GM21786 (cell line): ENCODE measurements around the gene EPHA4.

Experiments
- ATAC-seq: cut with Tn5 transposase; IDR thresholded peaks from one replicate; pipeline ENCODE4 v1.9.1; 2021; ENCODE audit not compliant: unreplicated experiment

EPHA4 gene

GRCh38 chr2:221410487-221410886, 161.6 kb downstream of the EPHA4 start:
- ATAC-seq: no peak

- ATAC-seq: no peak
These were observed 164.3 kb downstream of the EPHA4 start for GRCh38 chr2:221407765-221408164.

DNA sequence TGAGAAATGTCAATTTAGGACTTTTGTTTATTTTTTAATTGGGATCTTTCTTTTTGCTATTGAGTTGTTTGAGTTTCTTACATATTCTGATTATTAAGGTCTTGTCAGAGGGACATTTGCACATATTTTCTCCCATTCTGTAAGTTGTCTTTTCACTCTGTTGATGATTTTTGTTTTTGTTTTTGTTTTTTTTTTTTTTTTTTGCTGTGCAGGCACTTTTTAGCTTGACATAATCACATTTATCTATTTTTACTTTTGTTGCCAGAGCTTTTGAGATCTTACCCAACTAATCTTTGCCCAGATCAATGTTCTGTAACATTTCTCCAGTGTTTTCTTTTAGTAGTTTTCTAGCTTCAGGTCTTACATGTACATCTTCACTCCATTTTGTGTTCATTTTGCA, 166.6 kb downstream of the EPHA4 start:
- ATAC-seq: no peak

DNA sequence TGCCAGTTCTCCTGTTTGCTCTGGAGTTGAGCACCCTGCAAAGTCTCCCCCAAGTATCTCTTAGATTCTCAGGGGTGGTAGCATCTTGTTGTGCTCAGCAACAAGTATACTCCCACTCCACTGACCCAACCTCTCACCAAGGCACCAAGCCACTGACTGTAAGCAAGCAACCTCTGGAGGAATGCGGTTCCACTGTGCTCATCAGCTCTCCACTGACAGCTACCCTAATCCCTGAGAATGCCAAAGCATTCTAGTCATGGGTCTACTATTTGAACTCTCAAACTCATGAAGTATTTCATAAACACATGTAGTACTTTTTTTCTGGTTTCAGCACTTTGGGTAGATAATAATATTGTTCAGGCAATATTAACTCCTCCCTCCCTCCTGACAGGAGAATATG, 170.0 kb downstream of the EPHA4 start:
- no peak for ATAC-seq

GRCh38 chr2:221400411-221400810, 171.7 kb downstream of the EPHA4 start:
- no peak for ATAC-seq

DNA sequence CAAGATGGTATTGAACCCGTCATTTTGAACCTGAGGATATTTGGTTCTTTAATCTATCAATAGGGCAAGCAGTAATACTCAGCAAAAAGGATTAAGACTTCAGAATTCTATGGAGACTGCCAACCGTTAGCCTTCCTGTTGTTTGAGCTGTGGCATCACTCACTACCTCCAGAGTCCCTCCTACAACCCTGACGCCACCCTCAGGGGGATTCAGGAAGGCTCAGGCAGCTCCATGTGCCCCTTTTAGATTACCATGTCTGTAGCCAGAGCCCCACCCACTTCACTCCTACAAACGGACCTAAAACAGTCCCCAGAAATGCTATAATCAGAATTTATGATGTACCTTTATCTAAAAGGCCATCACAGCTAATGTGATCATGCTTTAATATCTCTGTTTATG, 172.9 kb downstream of the EPHA4 start:
- ATAC-seq: no peak

GRCh38 chr2:221397187-221397586, 174.9 kb downstream of the EPHA4 start:
- ATAC-seq: no peak

GRCh38 chr2:221392228-221392881, 179.7 kb downstream of the EPHA4 start:
- ATAC-seq: no peak

- no peak for ATAC-seq
These were observed 181.2 kb downstream of the EPHA4 start for GRCh38 chr2:221390878-221391277.

DNA sequence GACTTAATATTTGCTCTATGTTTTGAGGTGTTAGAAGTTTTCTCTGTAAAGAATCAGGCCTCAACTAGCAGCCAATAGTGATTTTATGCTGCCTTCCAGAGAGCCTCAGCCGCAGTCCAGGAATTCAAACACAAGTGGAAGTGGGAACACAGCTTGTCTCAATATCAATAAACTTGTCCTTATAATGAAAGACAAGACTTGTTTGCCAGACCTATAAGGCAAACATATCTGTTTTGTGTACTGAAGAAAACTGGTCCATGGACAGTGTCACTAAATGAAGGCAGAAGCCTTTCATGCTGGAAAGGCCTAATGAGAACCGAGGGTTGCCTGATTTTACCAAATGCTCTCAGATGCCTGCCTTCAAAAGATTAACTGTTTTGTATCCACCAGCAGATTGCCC, 182.2 kb downstream of the EPHA4 start:
- ATAC-seq: no peak

DNA sequence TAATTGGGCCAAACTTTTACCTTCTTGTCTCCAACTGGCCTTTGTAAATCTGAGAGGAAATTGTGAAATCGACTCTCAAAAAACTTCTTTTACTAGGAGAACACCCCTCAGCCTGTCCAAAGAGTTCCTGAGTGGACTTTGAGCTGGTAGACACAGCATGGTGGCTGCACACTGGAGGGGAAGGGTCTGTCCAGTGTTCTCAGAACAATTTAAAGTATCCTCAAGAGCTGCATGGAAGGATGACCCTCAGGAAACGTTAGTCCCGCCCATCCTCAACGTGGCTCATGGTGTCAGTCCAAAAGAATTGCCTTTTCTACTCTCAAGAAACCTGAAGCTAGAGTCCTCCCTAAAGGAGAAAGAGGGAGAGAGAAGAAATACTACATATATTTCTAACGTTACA, 182.7 kb downstream of the EPHA4 start:
- ATAC-seq: no peak

DNA sequence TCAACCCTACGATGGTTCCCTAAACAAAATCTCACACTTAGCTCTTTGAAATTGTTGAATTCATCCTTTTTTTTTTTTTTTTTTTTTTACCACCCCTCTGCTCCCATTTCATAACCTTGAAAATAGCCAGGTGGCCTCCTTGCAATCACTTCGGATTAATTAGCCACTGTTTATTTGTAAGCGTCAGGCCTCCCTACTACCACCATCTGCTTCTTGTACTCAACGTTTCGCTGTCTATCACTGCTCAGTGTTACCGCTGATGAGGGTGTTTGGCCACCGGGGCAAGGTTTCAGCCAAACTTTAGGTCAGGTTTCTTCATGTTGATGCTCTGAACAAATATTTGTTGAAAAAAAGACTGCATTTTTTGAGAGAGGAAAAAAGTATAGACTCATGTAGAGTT, 183.2 kb downstream of the EPHA4 start:
- ATAC-seq: no peak

DNA sequence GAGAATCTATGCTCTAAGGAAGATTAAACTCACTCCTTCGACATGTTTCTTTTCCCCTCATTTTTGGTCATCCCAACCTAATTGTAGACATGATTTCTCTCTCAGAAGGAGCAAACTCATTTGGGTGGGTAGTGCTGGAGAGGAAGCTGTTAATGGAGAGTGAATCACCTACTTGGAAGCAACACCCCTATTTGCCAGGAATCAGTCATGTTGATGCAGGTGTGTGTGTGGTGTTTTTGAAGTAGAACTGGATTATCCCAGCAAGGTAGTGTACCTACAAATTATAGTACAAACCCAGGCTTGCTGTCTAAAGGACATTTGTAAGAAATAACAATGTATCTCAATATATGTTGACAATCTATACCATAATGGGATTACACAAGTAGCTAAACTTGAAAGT, 186.4 kb downstream of the EPHA4 start:
- ATAC-seq: no peak

DNA sequence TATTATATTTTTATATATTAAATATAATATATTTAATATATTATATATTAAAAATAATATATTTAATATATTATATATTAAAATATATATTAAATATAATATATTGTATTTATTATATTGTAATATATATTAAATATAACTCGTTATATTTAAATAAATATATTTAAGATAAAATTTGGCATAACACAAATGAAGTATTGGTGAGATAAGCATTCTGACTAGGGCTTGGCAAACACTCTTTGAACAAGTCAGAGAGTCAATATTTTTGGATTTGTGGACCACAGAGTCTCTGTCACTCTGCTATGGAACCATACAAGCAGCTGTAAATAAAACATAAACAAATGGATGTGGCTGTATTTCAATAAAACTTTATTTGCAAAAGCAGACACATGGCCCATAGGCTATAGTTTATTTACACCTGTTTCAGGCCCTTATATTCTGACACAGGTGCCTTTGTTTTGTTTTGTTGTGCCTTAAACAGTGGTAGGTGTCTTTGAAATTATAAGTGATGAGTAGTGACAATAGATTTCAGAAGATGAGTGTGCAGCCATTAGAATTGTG, 190.1 kb downstream of the EPHA4 start:
- ATAC-seq: no peak

GRCh38 chr2:221380686-221381085, 191.4 kb downstream of the EPHA4 start:
- ATAC-seq: no peak

DNA sequence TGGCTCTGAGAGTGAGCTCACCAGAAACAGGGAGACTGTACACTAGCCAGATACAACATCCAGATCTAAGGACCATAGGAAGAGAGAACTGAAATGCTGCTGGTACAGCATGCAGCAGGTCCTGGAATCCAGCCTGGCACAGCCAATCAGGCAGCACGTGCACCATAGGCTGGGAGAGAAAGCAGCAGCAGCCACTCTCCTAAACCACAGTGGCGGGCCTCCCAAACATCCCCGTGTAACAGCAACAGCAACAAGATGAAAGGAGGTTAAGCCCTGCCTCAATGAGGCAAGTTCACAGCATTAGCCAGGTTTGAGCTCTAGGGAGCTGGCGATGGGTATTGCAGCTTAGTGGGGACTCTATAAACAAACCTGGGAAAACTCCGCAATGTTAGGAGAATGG, 192.0 kb downstream of the EPHA4 start:
- no peak for ATAC-seq

DNA sequence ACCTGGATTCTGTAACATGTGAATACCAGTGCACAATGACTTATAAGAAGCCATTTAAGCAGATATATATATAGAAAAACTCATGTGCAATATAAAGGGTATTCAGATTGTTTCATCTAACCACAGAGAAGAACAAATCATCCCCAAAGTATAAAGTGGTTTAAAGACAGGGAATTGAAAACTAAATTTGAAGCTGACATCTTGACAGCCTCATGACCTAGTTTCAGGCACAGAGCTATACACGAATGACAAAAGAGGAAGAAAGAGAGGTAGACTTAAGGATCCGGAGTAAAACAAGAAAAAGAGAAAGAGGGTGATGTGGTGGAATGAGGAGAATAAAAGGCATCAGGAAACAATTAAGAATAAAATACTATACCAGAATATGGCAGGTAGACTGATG, 194.5 kb downstream of the EPHA4 start:
- ATAC-seq: no peak

DNA sequence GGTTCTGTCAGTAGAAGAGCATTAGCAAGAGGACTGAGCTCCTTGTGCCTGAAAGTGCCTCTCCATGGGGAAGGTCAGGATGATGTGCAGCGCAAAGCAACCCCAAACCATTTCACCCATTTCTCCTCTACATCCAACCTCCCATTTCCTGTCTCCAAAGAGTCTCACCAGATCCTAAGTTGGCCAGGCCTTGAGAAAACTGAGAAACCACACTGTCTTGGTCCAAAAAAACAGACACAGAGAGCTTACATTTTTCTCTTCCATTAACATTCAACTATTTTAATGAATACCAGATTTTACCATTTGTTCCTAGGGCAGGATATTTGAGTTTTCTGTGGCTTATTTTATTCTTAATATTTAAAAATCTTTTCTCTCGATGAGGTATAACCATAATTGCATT, 195.0 kb downstream of the EPHA4 start:
- ATAC-seq: no peak

DNA sequence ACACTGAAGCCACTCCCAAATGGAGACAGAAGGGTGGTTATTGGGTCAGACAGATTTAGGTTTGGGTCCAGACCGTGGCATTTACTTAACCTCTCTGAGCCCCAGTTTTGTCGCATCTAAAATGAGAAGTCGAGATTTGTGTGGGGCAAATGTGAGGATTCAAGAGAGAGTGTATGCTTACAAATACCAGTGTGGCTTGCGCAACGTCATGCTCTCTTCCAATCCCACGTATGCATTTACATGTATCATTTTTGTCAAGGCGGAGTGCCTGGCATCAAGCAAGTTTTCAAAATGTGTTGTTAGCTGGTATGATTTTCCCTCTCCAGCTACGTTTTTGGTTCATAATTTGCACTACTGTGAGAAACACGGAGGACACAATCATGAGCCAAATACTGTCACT, 197.9 kb downstream of the EPHA4 start:
- ATAC-seq: no peak

GRCh38 chr2:221372907-221373306, 199.2 kb downstream of the EPHA4 start:
- ATAC-seq: no peak

- no peak for ATAC-seq
These were observed 199.8 kb downstream of the EPHA4 start for GRCh38 chr2:221372159-221372884.

GRCh38 chr2:221371347-221371746, 200.8 kb downstream of the EPHA4 start:
- no peak for ATAC-seq

- no peak for ATAC-seq
These were observed 201.3 kb downstream of the EPHA4 start for GRCh38 chr2:221370857-221371211.
